MM.1S (cell line): ENCODE data around the gene MYO10.
A peak's percentile ranks its signal among the peaks of the same experiment; 100 is the strongest.

Experiments
- DNase-seq: peaks from one replicate; pipeline ENCODE4 v3.0.0-alpha.2; 2015
- H2AFZ ChIP-seq: fragments of 300-600 bp; sonication (generic); 2 replicates; pipeline ENCODE4 v1.6.0; 2016; ENCODE audit warnings: antibody characterized with exemption, low read length
- H3F3A ChIP-seq: fragments of 300-600 bp; sonication (generic); 2 replicates; pipeline ENCODE4 v1.6.1; 2016; ENCODE audit warnings: mild to moderate bottlenecking, antibody characterized with exemption, low read length, moderate library complexity, mixed read lengths; ENCODE audit not compliant: insufficient read depth
- H3K27ac ChIP-seq: fragments of 300-600 bp; sonication (generic); 2 replicates; pipeline ENCODE4 v1.5.1; 2016; ENCODE audit warnings: mild to moderate bottlenecking, low read length
- H3K27me3 ChIP-seq: fragments of 300-600 bp; sonication (generic); replicated peaks from 2 replicates; pipeline ENCODE4 v1.6.0; 2016; ENCODE audit warnings: low read length; ENCODE audit not compliant: insufficient read depth
- H3K36me3 ChIP-seq: fragments of 300-600 bp; sonication (generic); replicated peaks from 2 replicates; pipeline ENCODE4 v1.6.1; 2016; ENCODE audit warnings: mild to moderate bottlenecking, low read length, mixed read lengths; ENCODE audit not compliant: insufficient read depth
- H3K4me1 ChIP-seq: fragments of 300-600 bp; sonication (generic); 2 replicates; pipeline ENCODE4 v1.6.1; 2016; ENCODE audit warnings: low read length, mixed read lengths
- H3K4me2 ChIP-seq: fragments of 300-600 bp; sonication (generic); 2 replicates; pipeline ENCODE4 v1.6.0; 2016; ENCODE audit warnings: low read depth, low read length
- H3K4me3 ChIP-seq: fragments of 300-600 bp; sonication (generic); 2 replicates; pipeline ENCODE4 v1.5.1; 2016; ENCODE audit warnings: low read length, mixed read lengths
- H3K79me2 ChIP-seq: fragments of 300-600 bp; sonication (generic); 2 replicates; pipeline ENCODE4 v1.6.1; 2016; ENCODE audit warnings: mixed run types, low read length, mixed read lengths
- H3K9ac ChIP-seq: fragments of 300-600 bp; sonication (generic); 2 replicates; pipeline ENCODE4 v1.6.1; 2016; ENCODE audit warnings: low read length, mixed read lengths
- H3K9me2 ChIP-seq: fragments of 300-600 bp; sonication (generic); replicated peaks from 2 replicates; pipeline ENCODE4 v1.6.1; 2016; ENCODE audit warnings: mild to moderate bottlenecking, low read length, mixed read lengths; ENCODE audit not compliant: insufficient read depth
- H3K9me3 ChIP-seq: fragments of 300-600 bp; sonication (generic); replicated peaks from 2 replicates; pipeline ENCODE4 v1.6.1; 2016; ENCODE audit warnings: mild to moderate bottlenecking, low read length, mixed read lengths; ENCODE audit not compliant: insufficient read depth
- H4K20me1 ChIP-seq: fragments of 300-600 bp; sonication (generic); 2 replicates; pipeline ENCODE4 v1.6.1; 2016; ENCODE audit warnings: mild to moderate bottlenecking, low read length, moderate library complexity, mixed read lengths; ENCODE audit not compliant: insufficient read depth
- EZH2 ChIP-seq: fragments of 300-600 bp; sonication (generic); optimal IDR thresholded peaks from 2 replicates; pipeline ENCODE3; 2017; ENCODE audit warnings: low read depth, mild to moderate bottlenecking, antibody characterized with exemption, low read length, mixed read lengths
- EZH2phosphoT487 ChIP-seq: fragments of 300-600 bp; sonication (generic); IDR thresholded peaks from 2 replicates; pipeline ENCODE4 v1.6.1; 2018; ENCODE audit warnings: antibody characterized with exemption, low read length
- TF ChIP-seq, protein P1 (sequence below): fragments of 300-600 bp; sonication (generic); IDR thresholded peaks from 2 replicates; pipeline ENCODE4 v1.5.1; 2016; ENCODE audit warnings: antibody characterized with exemption, low read length, mixed read lengths

The MYO10 gene

DNA sequence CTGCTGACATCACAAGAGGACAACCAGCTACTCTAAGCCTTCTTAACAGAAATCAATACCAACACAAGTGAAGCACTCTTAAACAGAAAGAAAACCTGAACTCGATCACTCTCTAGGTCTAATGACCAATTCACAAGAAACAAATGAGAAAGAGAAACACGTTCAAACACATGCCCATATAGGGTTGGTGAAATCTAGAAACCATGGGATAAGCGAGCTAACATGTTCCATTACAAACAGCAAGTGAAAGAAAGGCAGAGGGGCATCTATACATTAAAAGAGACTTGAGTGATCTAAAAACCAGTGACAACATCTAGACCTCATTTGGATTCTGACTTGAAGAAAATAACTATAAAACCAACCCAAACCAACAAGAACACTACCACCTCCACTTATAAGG, 244.4 kb downstream of the MYO10 start:
- H3K27me3 ChIP-seq: no peaks in the 10 kb centered on the region
- no peaks in the 10 kb centered on the region for H3K9me3 ChIP-seq
- no peaks in the 10 kb centered on the region for H3K36me3 ChIP-seq
- H3K79me2 ChIP-seq: no peaks in the 10 kb centered on the region
- no peak overlapping the region for H3K4me2 ChIP-seq
- no peak overlapping the region for H3K4me3 ChIP-seq
- no peaks in the 10 kb centered on the region for H3K4me1 ChIP-seq
- no peak overlapping the region for H2AFZ ChIP-seq
- H3K27ac ChIP-seq: no peak overlapping the region
- H3K9me2 ChIP-seq: no peaks in the 10 kb centered on the region
- no peaks in the 10 kb centered on the region for H4K20me1 ChIP-seq
- no peaks in the 10 kb centered on the region for H3F3A ChIP-seq
- DNase-seq: no peak
- TF ChIP-seq EZH2 (no peak), EZH2phosphoT487 (no peak)
- TF ChIP-seq, protein P1, sequence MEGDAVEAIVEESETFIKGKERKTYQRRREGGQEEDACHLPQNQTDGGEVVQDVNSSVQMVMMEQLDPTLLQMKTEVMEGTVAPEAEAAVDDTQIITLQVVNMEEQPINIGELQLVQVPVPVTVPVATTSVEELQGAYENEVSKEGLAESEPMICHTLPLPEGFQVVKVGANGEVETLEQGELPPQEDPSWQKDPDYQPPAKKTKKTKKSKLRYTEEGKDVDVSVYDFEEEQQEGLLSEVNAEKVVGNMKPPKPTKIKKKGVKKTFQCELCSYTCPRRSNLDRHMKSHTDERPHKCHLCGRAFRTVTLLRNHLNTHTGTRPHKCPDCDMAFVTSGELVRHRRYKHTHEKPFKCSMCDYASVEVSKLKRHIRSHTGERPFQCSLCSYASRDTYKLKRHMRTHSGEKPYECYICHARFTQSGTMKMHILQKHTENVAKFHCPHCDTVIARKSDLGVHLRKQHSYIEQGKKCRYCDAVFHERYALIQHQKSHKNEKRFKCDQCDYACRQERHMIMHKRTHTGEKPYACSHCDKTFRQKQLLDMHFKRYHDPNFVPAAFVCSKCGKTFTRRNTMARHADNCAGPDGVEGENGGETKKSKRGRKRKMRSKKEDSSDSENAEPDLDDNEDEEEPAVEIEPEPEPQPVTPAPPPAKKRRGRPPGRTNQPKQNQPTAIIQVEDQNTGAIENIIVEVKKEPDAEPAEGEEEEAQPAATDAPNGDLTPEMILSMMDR: no peak
- H3K9ac ChIP-seq: no peak overlapping the region

DNA sequence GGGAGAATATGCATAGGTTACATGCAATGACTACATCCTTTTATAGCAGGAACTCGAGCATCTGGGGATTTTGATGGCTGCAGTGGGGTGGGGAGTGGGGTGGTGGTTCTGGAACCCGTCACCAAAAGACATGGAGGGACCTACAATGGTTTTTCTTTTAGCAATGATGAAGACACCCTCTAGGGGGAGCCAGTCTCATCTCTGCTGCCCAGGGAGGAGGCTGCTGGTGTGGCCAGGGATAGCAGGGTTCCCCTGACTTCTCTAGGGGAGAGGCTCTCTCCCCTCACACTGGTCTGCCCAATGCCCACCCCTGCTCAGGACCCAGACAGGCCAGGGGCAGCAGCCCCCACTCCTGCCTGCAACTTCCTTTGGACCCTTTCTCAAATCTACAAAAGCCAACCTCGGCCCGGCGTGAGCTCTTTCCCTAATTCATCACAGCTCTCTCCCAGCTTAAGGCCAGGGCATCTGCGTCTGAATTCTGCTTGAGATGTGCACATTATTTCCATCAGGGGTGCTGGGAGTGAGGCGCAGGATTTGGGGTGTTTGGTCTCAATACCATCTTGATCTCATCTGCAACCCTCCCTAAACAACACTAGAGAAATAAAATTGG, 245.7 kb downstream of the MYO10 start:
- H3K36me3 ChIP-seq: no peaks in the 10 kb centered on the region
- no peak overlapping the region for H3K9ac ChIP-seq
- no peak for DNase-seq
- no peaks in the 10 kb centered on the region for H3K9me2 ChIP-seq
- no peak overlapping the region for H3K4me3 ChIP-seq
- no peaks in the 10 kb centered on the region for H4K20me1 ChIP-seq
- TF ChIP-seq, protein P1: 0 out of 2 replicates have a peak, but pooled peaks have one; percentile 5
- TF ChIP-seq EZH2 (no peak), EZH2phosphoT487 (no peak)
- no peak overlapping the region for H3K27ac ChIP-seq
- no peaks in the 10 kb centered on the region for H3K27me3 ChIP-seq
- H3K4me1 ChIP-seq: no peaks in the 10 kb centered on the region
- H3K4me2 ChIP-seq: no peak overlapping the region
- no peaks in the 10 kb centered on the region for H3K79me2 ChIP-seq
- no peaks in the 10 kb centered on the region for H3K9me3 ChIP-seq
- no peaks in the 10 kb centered on the region for H3F3A ChIP-seq
- H2AFZ ChIP-seq: no peak overlapping the region

DNA sequence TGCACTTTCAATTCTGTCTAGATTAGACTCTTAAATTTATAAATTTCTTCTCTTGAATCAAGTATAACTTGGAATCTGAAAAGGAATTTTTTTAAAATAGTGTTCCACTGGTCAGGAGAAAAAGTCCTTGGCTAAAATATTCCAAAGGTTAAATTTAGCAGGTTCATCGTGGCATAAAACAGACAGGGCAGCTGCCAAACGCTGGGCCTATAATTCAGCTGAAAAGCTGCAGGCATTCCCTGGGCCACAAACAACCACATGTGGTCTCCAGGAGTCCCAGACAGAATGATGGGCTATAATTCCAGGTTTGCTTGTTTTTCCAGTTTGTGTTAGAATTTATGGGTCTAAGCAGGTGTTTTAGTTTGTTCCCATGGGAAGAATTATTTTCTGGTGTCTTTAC, 248.2 kb downstream of the MYO10 start:
- H3K4me3 ChIP-seq: no peak overlapping the region
- H3K27me3 ChIP-seq: no peaks in the 10 kb centered on the region
- DNase-seq: no peak
- H4K20me1 ChIP-seq: no peaks in the 10 kb centered on the region
- H3K9me2 ChIP-seq: no peaks in the 10 kb centered on the region
- H2AFZ ChIP-seq: no peak overlapping the region
- no peaks in the 10 kb centered on the region for H3K36me3 ChIP-seq
- no peak overlapping the region for H3K27ac ChIP-seq
- no peaks in the 10 kb centered on the region for H3K4me1 ChIP-seq
- no peaks in the 10 kb centered on the region for H3K79me2 ChIP-seq
- no peaks in the 10 kb centered on the region for H3K9me3 ChIP-seq
- no peak overlapping the region for H3K4me2 ChIP-seq
- TF ChIP-seq EZH2phosphoT487: no peak
- TF ChIP-seq EZH2: no peak
- TF ChIP-seq, protein P1: no peak
- H3F3A ChIP-seq: no peaks in the 10 kb centered on the region
- no peak overlapping the region for H3K9ac ChIP-seq
